NCI-H1105 (cell line): ENCODE measurements around the gene AMPH.
"Not testable (repeated sequence)": the region's sequence is repeated elsewhere in the genome, so short reads cannot be mapped to it uniquely, and the experiment has no call there.

ENCODE experiments used
- DNase-seq: peaks from one replicate; lab custom pipeline; 2025; lab: John Stamatoyannopoulos, UW

AMPH gene

GRCh38 chr7:38350777-38351176 is 280.4 kb downstream of the AMPH start:
- DNase-seq = not testable (repeated sequence)

DNA sequence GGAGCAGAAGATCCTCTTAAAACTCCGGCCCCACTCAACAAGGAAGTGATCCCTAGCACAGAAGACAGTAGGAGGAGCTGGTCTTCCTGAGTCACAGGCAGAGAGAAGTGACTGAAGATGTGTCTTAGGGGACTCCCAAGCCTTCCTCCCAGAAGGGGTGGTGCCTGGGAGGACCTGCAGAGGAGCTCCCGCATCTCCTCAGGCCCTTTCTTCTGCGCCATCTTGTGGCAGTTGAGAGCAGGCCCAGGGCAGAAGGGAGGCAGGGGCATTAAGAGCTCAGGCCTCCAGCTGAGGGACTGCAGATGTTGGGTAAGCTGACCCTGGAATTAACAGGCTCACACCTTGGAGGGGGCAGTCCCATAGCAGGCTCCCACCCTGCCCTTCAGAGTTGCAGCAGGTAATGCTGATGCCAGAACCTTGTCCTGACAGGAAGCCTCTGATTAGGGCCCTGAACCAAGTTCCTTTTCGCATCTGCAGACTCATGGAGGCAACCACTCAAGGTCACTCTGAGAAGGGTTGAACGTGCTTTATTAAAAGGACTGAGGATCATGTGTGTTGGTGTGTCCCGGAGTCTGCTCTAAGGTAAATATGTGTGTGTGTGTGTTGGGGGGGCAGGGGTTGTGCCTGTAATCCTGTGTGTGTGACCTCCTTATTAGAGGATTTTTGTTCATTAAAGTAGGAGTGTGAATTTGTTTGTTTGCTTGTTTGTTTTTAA is 281.1 kb downstream of the AMPH start:
- DNase-seq = not testable (repeated sequence)

GRCh38 chr7:38349126-38349795 is 281.9 kb downstream of the AMPH start:
- DNase-seq = not testable (repeated sequence)

DNA sequence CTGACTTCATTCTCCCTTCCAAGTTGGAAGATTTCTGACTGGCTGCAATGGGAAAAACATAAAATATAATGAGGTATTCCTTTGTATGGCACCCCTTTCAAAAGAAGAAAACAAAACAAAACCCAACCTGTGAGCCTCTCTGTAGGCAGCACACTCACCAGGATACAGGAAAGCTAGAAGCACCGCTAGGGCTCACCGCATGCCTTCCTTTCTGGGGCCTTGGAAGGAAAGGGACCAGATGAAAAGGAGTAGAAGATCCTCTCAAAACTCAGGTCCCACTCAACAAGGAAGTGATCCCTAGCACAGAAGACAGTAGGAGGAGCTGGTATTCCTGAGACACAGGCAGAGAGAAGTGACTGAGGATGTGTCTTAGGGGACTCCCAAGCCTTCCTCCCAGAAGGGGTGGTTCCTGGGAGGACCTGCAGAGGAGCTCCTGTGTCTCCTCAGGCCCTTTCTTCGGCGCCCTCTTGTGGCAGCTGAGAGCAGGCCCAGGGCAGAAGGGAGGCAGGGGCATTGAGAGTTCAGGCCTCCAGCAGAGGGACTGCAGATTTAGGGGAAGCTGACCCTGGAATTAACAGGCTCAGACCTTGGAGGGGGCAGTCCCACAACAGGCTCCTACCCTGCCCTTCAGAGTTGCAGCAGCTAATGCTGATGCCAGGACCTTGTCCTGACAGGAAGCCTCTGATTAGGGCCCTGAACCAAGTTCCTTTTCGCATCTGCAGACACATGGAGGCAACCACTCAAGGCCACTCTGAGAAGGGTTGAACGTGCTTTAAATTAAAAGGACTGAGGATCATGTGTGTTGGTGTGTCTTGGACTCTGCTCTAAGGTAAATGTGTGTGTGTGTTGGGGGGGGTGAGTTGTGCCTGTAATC is 285.6 kb downstream of the AMPH start:
- not testable (repeated sequence) for DNase-seq

DNA sequence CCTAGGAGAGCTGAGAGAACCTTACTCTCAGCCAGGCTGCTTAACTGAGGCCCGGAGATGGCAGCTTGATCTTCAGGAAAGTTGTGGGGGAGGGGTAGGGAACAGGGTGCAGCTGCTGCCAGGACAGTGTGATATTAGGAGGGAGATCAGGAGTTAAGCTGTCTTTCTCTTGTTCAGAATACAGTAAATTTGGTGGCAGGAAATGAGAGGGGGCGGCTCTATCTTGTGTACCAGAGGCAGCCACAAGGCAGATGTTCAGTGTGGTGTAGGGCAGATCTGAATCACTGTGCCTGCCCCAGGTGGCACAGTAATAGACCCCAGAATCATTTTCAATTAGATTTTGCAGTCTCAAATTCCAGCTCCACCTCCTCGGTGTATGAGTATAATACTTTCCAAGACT is 286.4 kb downstream of the AMPH start:
- not testable (repeated sequence) for DNase-seq

- not testable (repeated sequence) for DNase-seq
Observed at GRCh38 chr7:38342135-38342534, 289.0 kb downstream of the AMPH start.

DNA sequence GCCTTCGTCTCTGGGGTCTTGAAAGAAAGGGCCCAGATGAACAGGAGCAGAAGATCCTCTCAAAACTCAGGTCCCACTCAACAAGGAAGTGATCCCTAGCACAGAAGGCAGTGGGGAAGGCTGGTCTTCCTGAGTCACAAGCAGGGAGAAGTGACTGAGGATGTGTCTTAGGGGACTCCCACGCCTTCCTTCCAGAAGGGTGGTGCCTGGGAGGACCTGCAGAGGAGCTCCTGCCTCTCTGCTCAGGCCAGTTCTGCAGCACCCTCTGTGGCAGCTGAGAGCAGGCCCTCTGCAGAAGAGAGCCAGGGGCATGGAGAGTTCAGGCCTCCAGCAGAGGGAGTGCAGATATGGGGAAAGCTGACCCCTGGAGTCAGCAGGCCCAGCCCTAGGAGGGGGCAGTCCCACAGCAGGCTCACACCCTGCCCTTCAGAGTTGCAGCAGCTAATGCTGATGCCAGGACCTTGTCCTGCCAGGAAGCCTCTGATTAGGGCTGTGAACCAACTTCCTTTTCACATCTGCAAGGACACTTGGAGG is 289.9 kb downstream of the AMPH start:
- DNase-seq = not testable (repeated sequence)

- no peak for DNase-seq
Observed at GRCh38 chr7:38339953-38340819, 291.0 kb downstream of the AMPH start.

DNA sequence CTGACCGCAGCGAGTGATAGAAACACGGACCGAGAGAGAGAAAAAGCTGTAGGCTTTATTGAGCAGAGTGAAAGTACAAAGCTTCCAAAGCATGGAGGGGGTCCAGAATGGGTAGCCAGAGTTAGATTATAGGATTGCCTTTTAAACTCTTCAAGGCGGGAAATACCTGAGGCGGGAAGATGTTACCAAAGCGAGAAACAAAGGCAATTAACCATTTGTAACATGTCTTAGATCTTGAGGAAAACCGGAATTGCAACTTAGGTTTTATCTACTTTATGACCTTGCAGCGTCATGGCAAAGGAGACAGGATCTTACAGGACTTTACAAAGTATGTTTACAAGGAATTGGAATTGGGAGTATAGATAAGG is 295.0 kb downstream of the AMPH start:
- not testable (repeated sequence) for DNase-seq

- DNase-seq = peak; percentile 51
Observed at GRCh38 chr7:38335492-38336147, 295.6 kb downstream of the AMPH start.

GRCh38 chr7:38335128-38335491 is 296.1 kb downstream of the AMPH start:
- DNase-seq = no peak

DNA sequence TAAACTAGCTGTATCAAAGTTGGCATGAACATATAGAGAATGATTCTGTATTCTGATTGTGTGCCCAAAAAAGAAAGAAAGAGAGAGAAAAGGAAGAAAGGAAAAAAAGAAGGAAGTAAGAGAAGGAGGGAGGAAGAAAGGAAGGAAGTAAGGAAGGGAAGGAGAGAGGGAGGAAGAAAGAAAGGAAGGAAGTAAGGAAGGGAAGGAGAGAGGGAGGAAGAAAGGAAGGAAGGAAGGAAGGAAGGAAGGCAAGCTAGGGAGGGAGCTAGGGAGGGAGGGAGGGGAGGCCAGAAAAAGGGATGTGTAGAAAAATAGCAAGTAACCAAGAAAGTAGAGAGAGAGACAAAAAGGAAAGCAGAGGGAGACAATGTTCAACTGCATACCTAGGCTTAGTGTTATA is 297.0 kb downstream of the AMPH start:
- no peak for DNase-seq
